ENCODE results near the gene NDUFS4.
"Not testable (repeated sequence)": the region's sequence is repeated elsewhere in the genome, so short reads cannot be mapped to it uniquely, and the experiment has no call there.

NDUFS4 gene

GRCh38 chr5:53575831-53576230 is 15.4 kb downstream of the NDUFS4 start:
- DNase-seq: no peak

GRCh38 chr5:53576674-53577073 is 16.2 kb downstream of the NDUFS4 start:
- no peak for DNase-seq

- DNase-seq: no peak
Measured at GRCh38 chr5:53578854-53579253, 18.4 kb downstream of the NDUFS4 start.

GRCh38 chr5:53580547-53580946 is 20.1 kb downstream of the NDUFS4 start:
- no peak for DNase-seq

GRCh38 chr5:53582225-53582624 is 21.8 kb downstream of the NDUFS4 start:
- no peak for DNase-seq

- no peak for DNase-seq
Measured at GRCh38 chr5:53590759-53591158, 30.3 kb downstream of the NDUFS4 start.

GRCh38 chr5:53594419-53594818 is 34.0 kb downstream of the NDUFS4 start:
- no peak for DNase-seq

- DNase-seq: no peak
Measured at GRCh38 chr5:53597894-53598293, 37.5 kb downstream of the NDUFS4 start.

- no peak for DNase-seq
Measured at GRCh38 chr5:53601570-53601969, 41.1 kb downstream of the NDUFS4 start.

- no peak for DNase-seq
Measured at GRCh38 chr5:53603009-53603687, 42.7 kb downstream of the NDUFS4 start.

GRCh38 chr5:53604309-53604708 is 43.9 kb downstream of the NDUFS4 start:
- DNase-seq: no peak

GRCh38 chr5:53607886-53608285 is 47.4 kb downstream of the NDUFS4 start:
- no peak for DNase-seq

- not testable (repeated sequence) for DNase-seq
Measured at GRCh38 chr5:53608897-53609296, 48.5 kb downstream of the NDUFS4 start.

- no peak for DNase-seq
Measured at GRCh38 chr5:53613061-53613460, 52.6 kb downstream of the NDUFS4 start.

- no peak for DNase-seq
Measured at GRCh38 chr5:53613536-53613935, 53.1 kb downstream of the NDUFS4 start.

GRCh38 chr5:53614376-53614885 is 54.0 kb downstream of the NDUFS4 start:
- DNase-seq: no peak

GRCh38 chr5:53616939-53617549 is 56.6 kb downstream of the NDUFS4 start:
- no peak for DNase-seq

GRCh38 chr5:53631251-53631650 is 70.8 kb downstream of the NDUFS4 start:
- no peak for DNase-seq

GRCh38 chr5:53642061-53642460 is 81.6 kb downstream of the NDUFS4 start:
- DNase-seq: no peak

- DNase-seq: no peak
Measured at GRCh38 chr5:53643445-53643844, 83.0 kb downstream of the NDUFS4 start.

GRCh38 chr5:53645078-53645477 is 84.6 kb downstream of the NDUFS4 start:
- DNase-seq: no peak

GRCh38 chr5:53649352-53649751 is 88.9 kb downstream of the NDUFS4 start:
- no peak for DNase-seq

- DNase-seq: not testable (repeated sequence)
Measured at GRCh38 chr5:53660573-53660972, 100.1 kb downstream of the NDUFS4 start.

GRCh38 chr5:53665313-53665712 is 104.9 kb downstream of the NDUFS4 start:
- DNase-seq: not testable (repeated sequence)

GRCh38 chr5:53667621-53668020 is 107.2 kb downstream of the NDUFS4 start:
- DNase-seq: no peak
